GM12875 (cell line): Measurements from ENCODE around the gene MFN1.

ENCODE experiments used
- H3K4me3 ChIP-seq: one replicate; pipeline ENCODE4 v1.5.1; 2011; ENCODE audit warnings: low read depth, low read length, control low read depth
- CTCF ChIP-seq: IDR thresholded peaks from 2 replicates; pipeline ENCODE4 v1.5.1; 2011; ENCODE audit warnings: low read depth, mild to moderate bottlenecking, control low read depth, inconsistent platforms, low read length, moderate library complexity, borderline replicate concordance; ENCODE audit not compliant: insufficient read depth

MFN1 gene

GRCh38 chr3:179324270-179324754, 23.2 kb upstream of the MFN1 start:
- TF ChIP-seq CTCF = no peak

GRCh38 chr3:179330438-179330837, 17.1 kb upstream of the MFN1 start:
- no peak overlapping the region for H3K4me3 ChIP-seq
- TF ChIP-seq CTCF = no peak

More at GRCh38 chr3:179324270-179324754, 23.2 kb upstream of the MFN1 start:
- H3K4me3 ChIP-seq = peak overlapping the region; percentile 91

- TF ChIP-seq CTCF = no peak
- no peak overlapping the region for H3K4me3 ChIP-seq
Observed at GRCh38 chr3:179332240-179332639, 15.3 kb upstream of the MFN1 start.

- no peak for TF ChIP-seq CTCF
Observed at GRCh38 chr3:179333084-179333483, 14.4 kb upstream of the MFN1 start.

GRCh38 chr3:179336345-179336929, 11.1 kb upstream of the MFN1 start:
- TF ChIP-seq CTCF = no peak

More at GRCh38 chr3:179333084-179333483, 14.4 kb upstream of the MFN1 start:
- H3K4me3 ChIP-seq = no peak overlapping the region

GRCh38 chr3:179348325-179349013, 960 bp downstream of the MFN1 start:
- peak overlapping the region; percentile 78 for H3K4me3 ChIP-seq
- TF ChIP-seq CTCF = no peak

More at GRCh38 chr3:179336345-179336929, 11.1 kb upstream of the MFN1 start:
- H3K4me3 ChIP-seq = no peak overlapping the region

- no peak overlapping the region for H3K4me3 ChIP-seq
- TF ChIP-seq CTCF = no peak
Observed at GRCh38 chr3:179355996-179356395, 8.5 kb downstream of the MFN1 start.
